HG03039 (cell line): ENCODE data around the gene CAB39.
"Not testable (repeated sequence)": the region's sequence is repeated elsewhere in the genome, so short reads cannot be mapped to it uniquely, and the experiment has no call there.

Experiments
- ATAC-seq: cut with Tn5 transposase; IDR thresholded peaks from one replicate; pipeline ENCODE4 v1.9.1; 2021; ENCODE audit warnings: mild to moderate bottlenecking, moderate library complexity; ENCODE audit not compliant: unreplicated experiment

CAB39 gene

GRCh38 chr2:230713331-230714135 is 891 bp downstream of the CAB39 start:
- ATAC-seq = peak; percentile 14

- no peak for ATAC-seq
Observed at GRCh38 chr2:230714136-230714480, 1.5 kb downstream of the CAB39 start.

- ATAC-seq = no peak
Observed at GRCh38 chr2:230715201-230715600, 2.6 kb downstream of the CAB39 start.

- ATAC-seq = no peak
Observed at GRCh38 chr2:230716588-230716987, 3.9 kb downstream of the CAB39 start.

- ATAC-seq = no peak
Observed at GRCh38 chr2:230717600-230717999, 5.0 kb downstream of the CAB39 start.

- ATAC-seq = no peak
Observed at GRCh38 chr2:230719340-230719739, 6.7 kb downstream of the CAB39 start.

GRCh38 chr2:230721712-230722111 is 9.1 kb downstream of the CAB39 start:
- ATAC-seq = no peak

GRCh38 chr2:230722207-230722885 is 9.7 kb downstream of the CAB39 start:
- ATAC-seq = no peak

- ATAC-seq = no peak
Observed at GRCh38 chr2:230723363-230723762, 10.7 kb downstream of the CAB39 start.

GRCh38 chr2:230724957-230725356 is 12.3 kb downstream of the CAB39 start:
- not testable (repeated sequence) for ATAC-seq

- no peak for ATAC-seq
Observed at GRCh38 chr2:230731512-230731911, 18.9 kb downstream of the CAB39 start.

GRCh38 chr2:230732914-230733401 is 20.3 kb downstream of the CAB39 start:
- ATAC-seq = no peak

- ATAC-seq = no peak
Observed at GRCh38 chr2:230734247-230735175, 21.9 kb downstream of the CAB39 start.

- ATAC-seq = no peak
Observed at GRCh38 chr2:230735884-230736283, 23.2 kb downstream of the CAB39 start.

- ATAC-seq = no peak
Observed at GRCh38 chr2:230737300-230737699, 24.7 kb downstream of the CAB39 start.

- no peak for ATAC-seq
Observed at GRCh38 chr2:230737791-230738226, 25.2 kb downstream of the CAB39 start.

- ATAC-seq = no peak
Observed at GRCh38 chr2:230738391-230738811, 25.8 kb downstream of the CAB39 start.

- ATAC-seq = no peak
Observed at GRCh38 chr2:230738924-230739323, 26.3 kb downstream of the CAB39 start.

- ATAC-seq = no peak
Observed at GRCh38 chr2:230739961-230740360, 27.3 kb downstream of the CAB39 start.

GRCh38 chr2:230742781-230743180 is 30.1 kb downstream of the CAB39 start:
- ATAC-seq = no peak

- no peak for ATAC-seq
Observed at GRCh38 chr2:230746213-230746612, 33.6 kb downstream of the CAB39 start.
